ENCODE results near the gene PLA2G2D.
A peak's percentile ranks its signal among the peaks of the same experiment; 100 is the strongest.
"Not testable (repeated sequence)": the region's sequence is repeated elsewhere in the genome, so short reads cannot be mapped to it uniquely, and the experiment has no call there.

The PLA2G2D gene

DNA sequence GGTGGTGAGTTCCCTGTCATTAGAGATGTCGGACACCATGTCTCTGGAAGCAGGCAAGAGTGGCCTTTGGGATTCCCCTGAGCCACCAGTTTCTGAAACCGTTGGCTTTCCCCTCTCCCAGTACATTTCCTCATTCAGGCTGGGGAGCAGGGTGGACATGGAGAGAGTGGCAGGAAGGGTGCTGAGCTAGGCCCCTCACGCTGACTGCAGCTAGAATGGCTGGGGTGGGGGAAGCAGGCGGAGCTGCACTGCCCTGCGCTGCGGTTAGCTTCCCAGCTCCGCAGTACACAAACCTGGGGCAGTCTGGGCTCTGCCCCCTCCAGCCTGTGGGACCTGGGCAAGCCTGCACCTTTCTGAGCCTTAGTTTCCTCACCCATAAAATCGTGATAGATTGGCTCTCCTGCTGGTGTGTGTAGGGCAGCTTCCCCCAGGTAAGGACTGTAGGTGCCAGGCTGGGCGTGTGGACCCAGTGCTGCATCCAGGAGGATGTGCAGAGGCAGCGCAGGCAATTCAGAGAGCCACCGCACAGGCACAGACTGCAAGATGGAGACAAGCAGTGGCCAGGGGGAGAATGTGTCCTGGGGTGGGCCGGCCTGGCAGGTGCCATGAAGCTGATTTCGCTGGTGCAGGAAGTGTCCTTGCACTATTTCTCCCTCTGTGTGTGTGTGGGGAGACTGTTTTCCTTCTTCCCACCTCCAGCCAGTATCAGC lies 22.8 kb upstream of the PLA2G2D start:
- no peak for DNase-seq (ENCODE audit: low read depth)

DNA sequence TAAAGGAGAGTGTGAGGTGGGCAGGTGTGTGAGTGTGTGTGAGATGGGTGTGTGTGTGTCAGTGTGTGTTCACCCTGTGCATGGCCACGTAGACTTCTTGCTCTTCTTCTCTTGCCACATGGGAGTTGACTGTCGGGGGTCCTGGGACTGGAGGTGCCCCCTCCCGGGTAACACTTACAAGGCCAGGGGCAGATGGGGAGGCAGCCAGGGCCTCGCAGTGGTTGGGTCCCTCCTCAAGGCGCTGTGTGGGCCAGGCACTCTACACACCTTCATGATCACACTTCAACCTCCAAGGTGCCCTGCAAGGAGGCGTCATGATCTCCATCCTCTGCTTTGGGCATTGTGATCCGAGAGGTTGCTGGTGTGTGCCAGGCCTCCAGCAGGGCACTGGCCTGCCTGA lies 22.1 kb upstream of the PLA2G2D start:
- no peak for DNase-seq (ENCODE audit: low read depth)

DNA sequence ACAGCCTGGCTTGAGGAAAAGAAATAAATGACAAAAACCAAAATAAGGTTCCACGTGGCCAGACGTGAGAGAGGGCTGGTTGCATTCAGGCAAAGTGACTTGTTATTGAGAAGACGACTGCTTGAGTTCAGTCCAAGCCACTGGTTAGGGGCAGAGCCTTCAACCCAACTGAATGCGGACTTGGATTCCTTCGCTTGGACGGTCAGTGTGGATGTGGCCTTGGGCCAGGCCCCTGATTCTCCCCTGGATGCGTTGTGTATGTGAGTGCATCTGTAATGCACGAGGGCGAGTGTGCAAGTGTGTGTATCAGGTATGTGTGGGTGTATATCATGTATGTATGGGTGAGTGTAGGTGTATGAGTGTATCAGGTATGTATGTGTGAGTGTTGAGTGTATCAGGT lies 21.7 kb upstream of the PLA2G2D start:
- DNase-seq (ENCODE audit: low read depth) = no peak

DNA sequence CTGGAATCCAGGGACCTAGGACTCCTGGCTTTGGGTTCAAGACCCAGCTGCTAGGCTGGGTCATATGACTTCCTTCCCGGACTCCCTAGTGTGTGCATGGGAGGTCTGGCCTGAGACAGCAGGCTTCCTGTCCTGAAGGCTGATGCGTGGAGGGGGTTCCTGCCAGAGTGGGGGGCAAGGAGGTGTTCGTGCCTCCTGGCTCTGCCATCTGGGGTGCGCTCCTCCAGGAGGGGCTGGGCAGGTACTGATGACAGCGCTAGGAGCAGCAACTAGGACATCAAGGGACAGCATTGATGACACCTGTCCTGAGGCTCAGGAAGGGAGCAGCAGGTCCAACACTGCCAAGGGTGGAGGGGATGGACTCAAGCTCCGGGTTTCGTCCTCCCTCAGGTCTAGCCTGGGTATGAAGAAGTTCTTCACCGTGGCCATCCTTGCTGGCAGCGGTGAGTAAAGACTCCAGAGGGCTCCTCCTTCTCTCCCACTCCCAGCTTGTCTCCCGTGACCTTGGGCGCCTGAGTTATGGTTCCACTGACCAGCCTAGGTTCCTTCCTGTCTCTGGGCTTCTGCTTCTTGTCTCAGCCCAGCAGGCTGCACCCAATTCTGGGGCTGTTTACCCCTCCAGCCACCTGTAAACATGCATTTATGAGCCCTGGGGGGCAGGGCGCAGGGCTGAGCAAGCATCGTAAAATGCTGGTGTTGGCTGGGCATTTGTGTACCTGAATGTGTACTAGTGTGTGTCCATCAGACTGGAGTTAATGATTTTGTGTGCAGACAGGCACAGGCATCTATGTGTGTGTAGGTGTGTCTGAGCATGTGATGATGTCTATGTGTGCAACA lies 20.7 kb upstream of the PLA2G2D start:
- DNase-seq (ENCODE audit: low read depth) = no peak

DNA sequence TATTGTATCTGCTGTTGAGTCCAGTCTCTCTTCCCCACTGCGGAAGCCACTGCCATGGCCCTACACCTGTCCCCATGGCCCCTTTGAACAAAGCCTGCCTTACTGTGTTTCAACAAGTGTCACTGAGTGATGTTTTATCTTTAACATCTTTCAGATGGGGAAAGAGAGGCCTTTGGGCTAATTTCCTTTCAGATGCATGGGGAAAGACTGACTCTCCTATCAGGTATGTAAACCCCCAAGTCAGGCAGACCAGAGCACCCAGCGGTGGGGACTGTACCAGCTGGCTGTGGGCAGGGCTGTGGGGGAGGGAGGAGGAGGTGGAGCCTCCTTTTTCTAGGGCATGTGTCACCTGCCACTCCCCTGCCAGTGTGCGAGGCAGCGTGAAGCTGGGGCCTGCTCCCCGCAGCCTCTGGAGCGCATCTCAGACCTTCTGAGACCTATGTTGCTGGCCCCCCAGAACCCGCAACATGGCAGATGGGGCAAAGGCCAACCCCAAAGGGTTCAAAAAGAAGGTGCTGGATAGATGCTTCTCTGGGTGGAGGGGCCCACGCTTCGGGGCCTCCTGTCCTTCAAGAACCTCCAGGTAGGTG lies 19.7 kb upstream of the PLA2G2D start, which contains the start of gene PLA2G2F:
PLA2G2F (plus strand) TSS at position 363 of the 590 bp plus-strand sequence; CDS start at position 468, 105 bp downstream.
- DNase-seq (ENCODE audit: low read depth) = no peak

DNA sequence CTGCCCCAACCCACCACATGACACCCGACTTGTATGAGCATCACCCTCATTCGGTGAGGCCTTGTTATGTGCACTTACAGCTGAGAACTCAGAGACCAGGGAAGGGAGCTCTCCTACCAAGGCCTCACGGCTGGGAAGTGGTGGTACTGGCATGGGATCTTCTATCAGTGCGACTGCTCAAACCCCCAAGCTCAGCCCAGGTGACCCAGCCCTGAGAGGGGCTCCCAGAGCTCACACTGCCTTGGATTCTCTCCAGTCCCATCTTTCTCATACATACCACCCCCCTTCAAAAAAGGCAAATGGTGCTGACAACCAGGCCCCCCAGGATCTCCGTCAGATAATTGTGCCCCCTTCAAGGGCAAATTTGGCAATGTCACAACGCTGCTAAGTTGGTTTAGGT lies 19.0 kb upstream of the PLA2G2D start:
- no peak for DNase-seq (ENCODE audit: low read depth)

DNA sequence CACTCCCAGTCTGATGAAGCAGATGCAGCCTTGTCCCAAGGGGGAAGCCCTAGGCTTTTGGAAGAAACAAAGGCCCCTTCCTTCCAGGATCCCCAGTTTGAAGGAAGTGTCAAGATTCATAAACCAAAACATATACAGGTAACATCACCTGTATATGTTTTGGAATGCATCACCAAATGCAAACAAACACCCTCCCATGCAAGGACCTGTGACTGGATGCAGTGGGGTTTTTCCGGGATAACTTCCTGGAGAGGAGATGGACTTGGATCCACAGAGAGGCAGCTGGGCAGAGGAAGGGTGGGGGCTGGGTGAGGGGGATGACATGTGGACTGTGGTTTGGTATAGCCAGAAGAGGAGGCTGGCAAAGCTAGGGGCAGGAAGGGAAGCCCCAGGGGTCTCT lies 18.3 kb upstream of the PLA2G2D start:
- DNase-seq (ENCODE audit: low read depth) = no peak

DNA sequence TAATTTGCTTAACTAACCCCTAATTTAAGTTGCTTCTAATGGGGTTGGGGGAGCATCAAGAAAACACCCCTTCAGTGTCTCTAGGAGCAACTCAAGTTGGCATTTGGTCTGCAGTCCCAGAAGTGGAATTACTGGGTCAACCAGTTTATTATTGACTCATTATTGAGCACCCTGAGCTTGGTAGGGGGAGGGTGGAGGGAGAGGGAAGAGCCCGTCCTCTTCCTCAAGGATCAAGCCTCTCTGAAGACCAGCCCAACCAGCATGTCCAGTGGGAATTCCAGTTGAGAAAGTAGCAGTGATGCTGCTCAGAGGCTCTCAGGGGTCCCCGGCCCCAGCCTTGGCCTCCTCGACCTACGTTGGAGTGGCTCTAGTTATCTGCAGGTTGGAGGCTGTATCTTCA lies 17.7 kb upstream of the PLA2G2D start:
- DNase-seq (ENCODE audit: low read depth) = no peak

DNA sequence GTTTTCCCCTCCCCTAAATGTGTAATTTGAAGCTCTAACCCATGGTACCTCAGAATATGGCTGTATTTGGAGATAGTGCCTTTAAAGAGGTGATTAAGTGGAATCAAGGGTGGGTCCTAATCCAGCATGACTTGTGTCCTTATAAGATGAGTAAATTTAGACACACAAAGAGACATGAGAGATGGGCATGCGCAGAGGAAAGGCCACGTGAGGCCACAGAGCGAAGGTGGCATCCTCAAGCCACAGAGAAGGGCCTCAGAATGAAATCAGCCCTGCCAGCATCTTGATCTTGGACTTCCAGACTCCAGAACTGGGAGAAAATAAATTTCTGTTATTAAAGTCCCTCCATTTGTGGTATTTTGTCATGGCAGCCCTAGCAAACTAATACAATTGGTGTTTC lies 16.9 kb upstream of the PLA2G2D start:
- no peak for DNase-seq (ENCODE audit: low read depth)

DNA sequence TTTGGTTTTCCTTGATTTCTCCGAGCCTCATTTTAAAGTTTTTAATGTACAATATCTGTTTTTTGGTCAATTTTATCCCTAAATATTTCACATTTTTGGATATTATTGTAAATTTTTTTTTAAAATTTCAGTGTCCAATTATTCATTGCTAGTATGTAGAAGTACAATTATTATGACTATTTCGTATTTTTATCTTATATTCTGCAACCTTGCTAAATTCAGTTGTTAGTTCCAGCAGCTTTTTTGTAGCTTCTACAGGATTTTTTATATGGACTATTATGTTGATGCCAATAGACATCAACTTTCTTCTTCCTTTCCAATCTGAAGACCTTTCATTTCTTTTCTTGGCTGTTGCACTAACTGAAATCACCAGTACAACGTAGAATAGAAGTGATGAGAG lies 15.7 kb upstream of the PLA2G2D start:
- DNase-seq (ENCODE audit: low read depth) = no peak

DNA sequence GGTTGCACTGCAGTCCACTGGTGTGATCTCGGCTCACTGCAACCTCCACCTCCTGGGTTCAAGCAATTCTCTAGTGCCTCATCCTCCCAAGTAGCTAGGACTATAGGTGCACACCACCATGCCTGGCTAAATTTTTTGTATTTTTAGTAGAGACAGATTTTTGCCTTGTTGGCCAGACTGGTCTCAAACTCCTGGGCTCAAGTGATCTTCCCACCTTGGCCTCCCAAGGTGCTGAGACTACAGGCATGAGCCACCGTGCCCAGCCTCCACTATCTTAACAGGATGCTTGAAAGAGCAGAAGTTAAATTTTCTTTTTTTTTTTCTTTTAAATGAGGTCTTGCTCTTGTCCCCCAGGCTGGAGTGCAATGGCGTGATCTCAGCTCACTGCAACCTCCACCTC lies 11.2 kb upstream of the PLA2G2D start:
- DNase-seq (ENCODE audit: low read depth) = not testable (repeated sequence)

DNA sequence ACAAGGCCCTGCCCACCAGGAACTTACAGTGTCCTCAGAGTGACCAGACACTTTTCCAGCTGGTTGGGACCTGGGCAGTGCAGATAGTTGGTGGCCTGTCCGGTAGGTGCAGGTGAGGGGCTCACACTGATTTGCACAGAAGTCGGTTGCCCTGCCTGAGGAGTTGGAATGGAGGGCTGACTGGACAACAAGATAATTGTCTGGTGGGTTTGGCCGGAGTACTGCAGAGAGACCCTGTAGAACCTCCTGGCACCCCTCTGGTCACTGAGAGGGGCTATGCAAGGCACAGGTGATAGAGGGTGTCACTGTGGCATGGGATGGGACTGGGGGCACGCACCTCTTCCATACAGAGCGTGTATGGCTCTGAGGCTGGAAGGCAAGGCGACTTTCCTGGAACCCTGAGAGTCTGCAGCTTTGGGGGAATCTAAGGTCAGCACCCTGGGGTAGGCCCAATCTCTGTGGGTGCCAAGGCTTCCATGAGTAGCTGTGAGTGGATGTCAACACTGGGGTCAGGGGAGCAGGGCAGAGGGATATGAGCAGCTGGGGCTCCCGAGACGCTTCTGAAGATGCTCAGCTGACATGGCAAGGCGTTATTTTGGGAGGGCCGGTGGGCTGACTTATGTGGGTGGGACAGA lies 7.6 kb upstream of the PLA2G2D start:
- DNase-seq (ENCODE audit: low read depth) = no peak

DNA sequence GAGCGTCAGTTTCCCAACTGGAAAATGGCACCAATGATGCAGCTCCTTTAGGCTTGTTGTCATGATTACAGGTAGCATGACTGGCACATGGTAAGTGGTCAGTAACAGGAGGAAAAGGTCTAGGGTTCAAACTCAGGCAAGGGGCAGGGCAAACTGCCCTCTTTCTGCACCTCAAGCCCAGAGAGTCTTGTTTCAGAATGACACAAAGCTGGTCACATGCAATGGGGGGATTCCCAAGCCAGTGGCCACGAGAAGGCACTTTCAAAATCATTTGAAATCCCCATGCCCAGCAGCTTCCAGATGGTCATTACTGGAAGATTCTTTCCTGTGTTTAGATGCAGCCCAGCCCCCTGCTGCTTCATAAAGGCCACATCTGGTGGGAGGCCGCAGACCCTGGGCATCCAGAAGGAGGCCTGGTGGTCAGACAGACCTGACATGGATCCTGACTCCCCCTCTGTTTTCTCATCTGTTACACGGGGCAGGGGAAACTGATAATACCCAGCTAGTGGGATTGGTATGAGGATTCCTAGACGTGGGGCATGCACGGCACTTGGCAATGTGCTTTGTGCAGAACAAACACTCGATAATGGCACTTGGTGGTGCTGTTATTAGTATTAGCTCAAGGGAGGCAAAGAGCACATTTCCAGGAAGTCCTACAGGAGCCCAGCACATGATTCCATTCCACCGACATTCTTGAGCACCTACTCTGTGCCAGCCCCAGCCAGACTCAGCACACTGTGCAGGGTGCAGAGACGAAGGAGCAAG lies 6.9 kb upstream of the PLA2G2D start:
- DNase-seq (ENCODE audit: low read depth) = no peak

DNA sequence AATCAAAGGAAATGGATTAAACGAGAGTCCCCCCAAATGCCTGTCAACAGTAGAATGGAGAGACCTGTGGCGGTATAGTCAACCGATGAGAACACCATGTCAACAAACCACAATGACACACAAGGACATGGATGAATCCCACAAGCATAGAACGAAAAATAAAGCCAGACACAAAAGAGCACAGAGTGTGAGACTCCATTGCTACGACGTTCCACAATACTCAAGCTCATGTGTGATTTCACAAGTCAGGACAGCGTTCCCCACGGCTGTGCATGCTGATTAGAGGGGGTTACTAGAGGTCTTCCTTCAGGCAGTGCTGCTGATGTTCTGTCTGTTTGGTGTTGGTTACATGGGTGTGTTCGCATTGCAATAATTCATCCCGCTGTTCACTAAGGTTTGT lies 5.8 kb upstream of the PLA2G2D start:
- DNase-seq (ENCODE audit: low read depth) = no peak

DNA sequence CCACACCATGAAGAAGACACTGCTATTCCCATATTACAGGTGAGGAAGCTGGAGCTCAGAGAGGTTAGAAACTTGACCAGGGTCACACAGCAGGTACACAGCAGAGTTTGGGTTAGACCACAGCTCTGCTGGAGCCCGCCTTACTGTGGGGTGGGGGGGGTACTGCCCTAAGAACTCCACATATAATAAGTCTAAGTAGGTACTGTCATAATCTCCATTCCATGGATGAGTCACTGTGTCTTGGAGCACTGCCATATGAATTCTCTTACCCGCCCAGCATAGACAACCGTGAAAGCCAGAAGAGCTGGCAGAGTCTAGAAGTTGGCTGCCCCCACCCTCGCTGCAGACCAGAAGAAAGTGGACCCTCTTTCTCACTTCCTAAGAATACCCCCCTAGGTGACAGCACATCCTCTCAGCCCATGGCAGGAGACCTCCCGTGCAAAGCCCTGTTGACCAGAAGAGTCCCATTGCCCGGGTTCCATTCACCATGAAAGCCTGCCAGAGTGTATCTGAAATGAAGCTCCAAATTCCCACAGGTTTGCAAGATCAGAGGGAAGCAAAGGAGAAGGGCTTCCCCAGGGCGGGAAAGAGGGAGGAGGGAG lies 5.2 kb upstream of the PLA2G2D start:
- DNase-seq (ENCODE audit: low read depth) = peak; percentile 26

DNA sequence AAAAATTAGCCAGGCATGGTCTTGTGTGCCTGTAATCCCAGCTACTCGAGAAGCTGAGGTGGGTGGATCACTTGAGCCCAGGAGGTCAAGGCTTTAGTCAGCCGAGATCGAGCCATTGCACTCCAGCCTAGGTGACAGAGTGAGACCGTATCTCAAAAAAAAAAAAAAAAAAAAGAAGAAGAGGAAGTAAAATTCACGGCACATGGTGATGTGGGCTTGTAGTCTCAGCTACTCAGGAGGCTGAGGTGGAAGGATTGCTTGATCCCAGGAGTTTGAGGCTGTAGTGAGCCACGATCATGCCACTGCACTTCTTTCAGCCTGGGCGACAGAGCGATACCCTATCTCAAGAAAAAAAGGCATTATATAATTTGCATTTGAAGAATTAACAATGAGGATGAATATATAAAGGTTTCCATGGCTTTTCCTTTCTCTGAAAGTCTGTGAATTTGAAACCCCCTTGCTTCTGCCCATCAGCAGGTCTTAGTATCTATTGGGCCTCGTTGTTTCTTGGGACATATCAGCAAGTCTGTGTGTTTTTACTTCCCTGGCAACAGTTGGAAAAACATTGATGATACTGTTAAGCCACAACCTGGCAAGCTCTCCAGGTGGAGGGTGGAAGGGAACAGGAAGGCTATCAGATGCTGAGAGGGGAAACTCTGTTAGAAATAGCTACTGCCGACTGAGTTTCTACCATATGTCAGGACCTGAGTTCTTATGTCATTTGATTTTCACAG lies 4.6 kb upstream of the PLA2G2D start:
- DNase-seq (ENCODE audit: low read depth) = no peak

DNA sequence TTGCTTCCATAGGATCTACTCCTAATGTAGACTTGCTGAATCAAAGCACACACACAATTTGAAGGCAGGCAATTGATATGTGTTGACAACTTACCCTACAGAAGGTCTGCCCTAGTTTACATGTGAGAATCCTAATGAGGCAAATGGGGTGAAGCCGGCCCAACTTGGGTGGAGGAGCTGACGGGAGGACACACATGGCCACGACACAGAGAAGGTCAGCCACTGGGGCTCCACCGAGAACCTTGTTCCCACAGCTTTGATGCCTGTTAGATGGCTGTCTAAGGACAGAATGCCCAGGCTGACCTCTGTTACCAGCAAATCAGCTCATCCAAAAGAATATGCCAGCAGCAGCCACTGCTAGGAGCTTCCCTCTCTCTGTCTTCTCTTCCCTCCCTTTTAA lies 1.5 kb upstream of the PLA2G2D start:
- DNase-seq (ENCODE audit: low read depth) = no peak

DNA sequence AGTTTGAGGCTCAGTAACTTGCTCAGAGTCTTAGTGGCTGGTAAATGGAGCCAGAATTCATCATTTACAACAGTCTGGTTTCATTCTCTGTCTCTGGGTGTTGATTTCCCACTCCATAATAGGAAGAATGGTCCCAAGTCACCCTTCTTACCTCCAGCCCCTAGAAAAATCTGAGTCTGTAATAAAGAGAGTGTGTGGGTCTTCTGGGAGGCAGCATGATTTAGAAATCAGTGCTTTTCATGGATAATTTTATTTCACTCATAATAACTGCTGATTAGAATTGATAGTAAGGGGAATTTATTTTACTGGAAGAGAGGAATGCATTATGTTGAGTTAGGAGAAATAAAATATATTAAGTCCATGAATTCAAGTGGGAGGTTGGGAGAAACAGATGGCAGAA lies 2.1 kb downstream of the PLA2G2D start:
- DNase-seq (ENCODE audit: low read depth) = no peak

DNA sequence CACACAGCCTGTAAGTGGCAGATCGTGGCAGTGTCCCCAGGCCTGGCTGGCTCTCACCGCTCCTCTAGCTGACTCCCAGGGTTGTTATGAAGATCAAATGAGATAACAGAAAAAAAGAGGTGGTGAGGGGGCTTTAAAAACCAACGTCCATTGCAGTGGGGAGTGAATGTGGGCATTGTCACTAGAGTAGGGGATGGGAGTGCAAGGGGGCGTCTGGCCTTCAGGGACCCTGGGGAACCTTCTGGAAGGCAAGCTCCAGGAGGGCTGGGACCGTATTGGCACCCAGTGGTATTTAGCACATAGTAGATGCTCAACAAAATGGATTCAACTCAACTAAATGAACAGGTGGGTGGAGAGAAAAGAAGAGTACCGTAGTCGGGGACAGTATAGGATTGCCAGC lies 3.4 kb downstream of the PLA2G2D start:
- DNase-seq (ENCODE audit: low read depth) = no peak

DNA sequence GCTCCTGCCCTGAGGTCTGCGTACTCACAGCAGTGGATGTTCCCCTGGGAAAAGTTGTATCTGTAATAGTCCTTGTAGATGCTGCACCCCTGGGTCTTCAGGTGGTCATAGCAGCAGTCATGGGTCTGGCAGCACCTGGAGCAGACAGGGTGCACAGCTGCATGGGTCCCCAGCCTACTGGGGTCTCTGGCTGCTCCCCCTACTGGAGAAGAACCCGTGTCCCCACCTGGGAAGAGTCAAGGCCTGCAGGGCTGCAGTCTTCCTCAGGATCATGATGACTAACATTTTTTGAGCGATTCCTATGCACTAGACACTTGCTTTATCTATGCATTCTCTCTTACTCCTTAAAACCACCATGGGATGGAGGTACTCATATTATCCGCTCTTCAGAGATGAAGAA lies 3.9 kb downstream of the PLA2G2D start:
- DNase-seq (ENCODE audit: low read depth) = no peak

Data from non-pigmented ciliary epithelial cell (primary cell).